D721Med (cell line): ENCODE measurements around the gene SH2D3A.

Experiments
- DNase-seq: peaks from one replicate; pipeline ENCODE4 v3.0.0; 2011; ENCODE audit warnings: low spot score; ENCODE audit not compliant: insufficient read length
- FAIRE-seq: peaks from 2 replicates; lab custom pipeline; 2011; peaks lifted over from hg19 to GRCh38; lab: Jason Lieb, UNC
- CTCF ChIP-seq: IDR thresholded peaks from 2 replicates; pipeline ENCODE4 v1.5.1; 2012; ENCODE audit warnings: mild to moderate bottlenecking, control low read depth; ENCODE audit not compliant: insufficient read depth; ENCODE audit errors: missing control alignments

SH2D3A gene

GRCh38 chr19:6735181-6735911 lies 31.9 kb downstream of the SH2D3A start:
- DNase-seq (no peak), FAIRE-seq (no peak)
- TF ChIP-seq CTCF = no peak

- FAIRE-seq (no peak), DNase-seq (no peak)
- no peak for TF ChIP-seq CTCF
Observed at GRCh38 chr19:6734096-6734696, 33.0 kb downstream of the SH2D3A start.

- DNase-seq (no peak), FAIRE-seq (no peak)
- no peak for TF ChIP-seq CTCF
Observed at GRCh38 chr19:6733338-6734095, 33.7 kb downstream of the SH2D3A start.

GRCh38 chr19:6732803-6733337 lies 34.4 kb downstream of the SH2D3A start:
- FAIRE-seq (no peak), DNase-seq (no peak)
- no peak for TF ChIP-seq CTCF

- DNase-seq (no peak), FAIRE-seq (no peak)
- TF ChIP-seq CTCF = no peak
Observed at GRCh38 chr19:6731822-6732221, 35.4 kb downstream of the SH2D3A start.

- DNase-seq (no peak), FAIRE-seq (no peak)
- no peak for TF ChIP-seq CTCF
Observed at GRCh38 chr19:6730941-6731670, 36.1 kb downstream of the SH2D3A start.
